NCI-H1105 (cell line): ENCODE measurements around the gene CYSRT1.
"Not testable (repeated sequence)": the region's sequence is repeated elsewhere in the genome, so short reads cannot be mapped to it uniquely, and the experiment has no call there.

ENCODE experiments used
- DNase-seq: peaks from one replicate; lab custom pipeline; 2025; lab: John Stamatoyannopoulos, UW

The CYSRT1 gene

DNA sequence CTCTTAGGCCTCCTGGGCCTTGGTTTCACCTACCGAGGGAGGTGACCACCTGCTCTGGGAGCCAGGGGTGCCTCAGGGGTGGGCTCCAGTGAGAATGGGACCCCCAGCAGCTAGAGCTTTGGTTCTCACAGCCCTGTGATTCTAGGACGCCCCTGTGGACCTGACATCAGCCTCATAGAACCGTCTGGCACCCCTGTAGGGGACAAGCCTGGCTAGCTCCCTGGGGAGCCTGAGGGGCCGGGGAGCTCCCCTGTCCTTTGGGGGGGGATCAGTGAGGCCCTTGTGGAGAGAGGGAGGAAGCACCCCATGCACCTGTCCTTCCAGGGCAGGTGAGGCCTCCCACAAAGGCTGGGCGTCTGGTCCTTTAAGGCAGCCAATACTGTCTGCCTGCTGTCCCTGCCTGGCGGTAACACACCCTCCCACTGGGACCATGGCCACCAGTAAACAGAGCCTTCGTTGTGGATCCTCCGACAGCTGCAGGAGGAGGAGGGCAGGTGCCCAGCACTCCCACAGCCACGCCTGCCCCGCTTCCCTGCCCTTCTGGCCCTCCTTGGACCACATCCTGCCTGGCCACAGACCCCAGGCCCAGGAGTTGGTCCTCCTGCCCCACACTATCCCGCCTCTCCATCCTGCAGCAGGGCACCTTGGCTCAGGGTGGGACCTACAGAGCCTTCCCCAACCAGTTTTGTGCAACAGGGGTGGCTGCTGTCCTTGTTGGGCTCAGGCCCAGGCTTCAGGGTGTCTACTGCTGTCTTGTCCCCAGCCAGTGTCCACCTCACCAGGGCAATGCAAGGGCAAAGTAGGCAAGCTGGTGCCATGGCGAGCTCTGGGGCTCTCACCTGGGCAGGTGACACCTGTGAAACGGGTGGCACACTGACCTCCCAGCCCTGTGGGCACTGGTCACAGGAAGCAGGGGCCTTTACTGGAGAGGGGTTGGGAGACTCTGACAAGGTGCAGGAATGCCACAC lies 13.1 kb downstream of the CYSRT1 start:
- no peak for DNase-seq

- DNase-seq: not testable (repeated sequence)
Measured at GRCh38 chr9:137239541-137240200, 14.7 kb downstream of the CYSRT1 start.

DNA sequence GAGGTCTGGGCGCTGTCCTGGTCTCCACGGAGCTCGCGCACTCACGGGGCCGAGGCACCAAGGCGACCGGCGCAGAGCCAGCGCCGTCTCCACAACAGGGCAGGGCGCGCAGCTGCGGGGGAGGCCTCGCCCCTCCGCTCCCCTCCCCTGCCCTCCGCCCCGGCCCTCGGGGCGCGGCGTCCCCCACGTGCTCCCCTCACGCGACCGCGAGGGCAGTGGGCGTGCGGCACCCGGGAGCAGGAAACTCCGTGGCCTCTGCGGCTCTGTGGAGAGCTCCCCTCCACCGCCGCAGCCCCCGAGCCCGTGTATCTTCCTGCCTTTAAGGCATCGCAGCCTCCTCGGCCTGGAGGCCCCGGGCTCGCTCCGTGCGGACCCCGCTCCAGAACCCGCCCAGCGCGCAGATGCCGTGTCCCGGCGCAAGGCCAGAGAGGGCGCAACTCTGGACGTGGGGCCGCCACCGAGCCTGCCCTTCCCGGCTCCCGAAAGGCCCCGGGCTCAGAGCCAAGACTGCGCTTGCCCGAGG lies 15.4 kb downstream of the CYSRT1 start:
- DNase-seq: no peak

- DNase-seq: peak; percentile 98
Measured at GRCh38 chr9:137240841-137241489, 16.0 kb downstream of the CYSRT1 start, which contains the start of gene TUBB4B. TSS of gene TUBB4B (plus strand) at chr9:137241287. CDS start at chr9:137241361, 74 bp downstream.

DNA sequence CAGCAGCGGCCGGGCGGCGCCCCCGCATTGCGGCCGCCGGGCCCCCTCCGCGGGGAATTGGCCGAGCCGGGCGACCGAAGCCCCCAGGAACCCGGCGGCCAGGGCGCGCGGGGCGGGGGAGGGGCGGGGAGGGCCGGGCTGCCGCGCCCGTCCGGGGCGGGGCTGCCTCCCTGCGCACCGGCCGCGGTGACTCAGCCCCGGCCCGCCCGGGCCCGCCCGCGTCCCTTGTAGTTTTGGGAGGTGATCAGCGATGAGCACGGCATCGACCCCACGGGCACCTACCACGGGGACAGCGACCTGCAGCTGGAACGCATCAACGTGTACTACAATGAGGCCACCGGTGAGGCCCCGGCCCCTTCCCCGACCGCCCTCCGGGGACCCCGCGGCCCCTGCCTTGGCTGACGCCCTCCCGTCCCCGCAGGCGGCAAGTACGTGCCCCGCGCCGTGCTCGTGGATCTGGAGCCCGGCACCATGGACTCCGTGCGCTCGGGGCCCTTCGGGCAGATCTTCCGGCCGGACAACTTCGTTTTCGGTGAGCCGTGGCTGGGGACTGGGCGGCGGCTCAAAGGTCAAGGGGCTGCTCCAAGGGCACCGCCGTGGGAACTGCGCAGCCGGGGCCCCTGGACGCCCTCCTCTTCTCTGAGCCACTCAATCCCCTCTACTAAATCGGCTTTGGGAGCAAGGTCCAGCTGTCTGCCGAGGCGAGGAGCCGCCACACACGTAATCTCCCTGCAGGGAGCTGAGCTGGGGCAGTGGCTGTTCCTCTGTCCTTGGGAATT lies 16.7 kb downstream of the CYSRT1 start:
- no peak for DNase-seq

DNA sequence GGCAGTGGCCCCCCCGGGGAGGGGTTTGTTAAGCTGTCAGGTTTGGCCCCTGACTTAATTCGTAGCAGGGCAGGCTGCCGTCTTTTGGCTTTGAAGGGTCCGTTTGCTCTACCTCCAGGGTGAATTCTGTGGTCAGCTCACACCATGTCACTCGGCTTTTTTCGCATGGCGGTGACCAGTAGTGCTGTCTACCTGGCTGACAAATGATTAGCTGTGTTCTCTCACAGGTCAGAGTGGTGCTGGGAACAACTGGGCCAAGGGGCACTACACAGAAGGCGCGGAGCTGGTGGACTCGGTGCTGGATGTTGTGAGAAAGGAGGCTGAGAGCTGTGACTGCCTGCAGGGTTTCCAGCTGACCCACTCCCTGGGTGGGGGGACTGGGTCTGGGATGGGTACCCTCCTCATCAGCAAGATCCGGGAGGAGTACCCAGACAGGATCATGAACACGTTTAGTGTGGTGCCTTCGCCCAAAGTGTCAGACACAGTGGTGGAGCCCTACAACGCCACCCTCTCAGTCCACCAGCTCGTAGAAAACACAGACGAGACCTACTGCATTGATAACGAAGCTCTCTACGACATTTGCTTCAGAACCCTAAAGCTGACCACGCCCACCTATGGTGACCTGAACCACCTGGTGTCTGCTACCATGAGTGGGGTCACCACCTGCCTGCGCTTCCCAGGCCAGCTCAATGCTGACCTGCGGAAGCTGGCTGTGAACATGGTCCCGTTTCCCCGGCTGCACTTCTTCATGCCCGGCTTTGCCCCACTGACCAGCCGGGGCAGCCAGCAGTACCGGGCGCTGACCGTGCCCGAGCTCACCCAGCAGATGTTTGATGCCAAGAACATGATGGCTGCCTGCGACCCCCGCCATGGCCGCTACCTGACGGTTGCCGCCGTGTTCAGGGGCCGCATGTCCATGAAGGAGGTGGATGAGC lies 17.6 kb downstream of the CYSRT1 start:
- no peak for DNase-seq

DNA sequence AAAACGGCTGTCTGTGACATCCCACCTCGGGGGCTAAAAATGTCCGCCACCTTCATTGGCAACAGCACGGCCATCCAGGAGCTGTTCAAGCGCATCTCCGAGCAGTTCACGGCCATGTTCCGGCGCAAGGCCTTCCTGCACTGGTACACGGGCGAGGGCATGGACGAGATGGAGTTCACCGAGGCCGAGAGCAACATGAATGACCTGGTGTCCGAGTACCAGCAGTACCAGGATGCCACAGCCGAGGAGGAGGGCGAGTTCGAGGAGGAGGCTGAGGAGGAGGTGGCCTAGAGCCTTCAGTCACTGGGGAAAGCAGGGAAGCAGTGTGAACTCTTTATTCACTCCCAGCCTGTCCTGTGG lies 18.3 kb downstream of the CYSRT1 start:
- DNase-seq: not testable (repeated sequence)

GRCh38 chr9:137243626-137244485 lies 18.9 kb downstream of the CYSRT1 start:
- DNase-seq: no peak

DNA sequence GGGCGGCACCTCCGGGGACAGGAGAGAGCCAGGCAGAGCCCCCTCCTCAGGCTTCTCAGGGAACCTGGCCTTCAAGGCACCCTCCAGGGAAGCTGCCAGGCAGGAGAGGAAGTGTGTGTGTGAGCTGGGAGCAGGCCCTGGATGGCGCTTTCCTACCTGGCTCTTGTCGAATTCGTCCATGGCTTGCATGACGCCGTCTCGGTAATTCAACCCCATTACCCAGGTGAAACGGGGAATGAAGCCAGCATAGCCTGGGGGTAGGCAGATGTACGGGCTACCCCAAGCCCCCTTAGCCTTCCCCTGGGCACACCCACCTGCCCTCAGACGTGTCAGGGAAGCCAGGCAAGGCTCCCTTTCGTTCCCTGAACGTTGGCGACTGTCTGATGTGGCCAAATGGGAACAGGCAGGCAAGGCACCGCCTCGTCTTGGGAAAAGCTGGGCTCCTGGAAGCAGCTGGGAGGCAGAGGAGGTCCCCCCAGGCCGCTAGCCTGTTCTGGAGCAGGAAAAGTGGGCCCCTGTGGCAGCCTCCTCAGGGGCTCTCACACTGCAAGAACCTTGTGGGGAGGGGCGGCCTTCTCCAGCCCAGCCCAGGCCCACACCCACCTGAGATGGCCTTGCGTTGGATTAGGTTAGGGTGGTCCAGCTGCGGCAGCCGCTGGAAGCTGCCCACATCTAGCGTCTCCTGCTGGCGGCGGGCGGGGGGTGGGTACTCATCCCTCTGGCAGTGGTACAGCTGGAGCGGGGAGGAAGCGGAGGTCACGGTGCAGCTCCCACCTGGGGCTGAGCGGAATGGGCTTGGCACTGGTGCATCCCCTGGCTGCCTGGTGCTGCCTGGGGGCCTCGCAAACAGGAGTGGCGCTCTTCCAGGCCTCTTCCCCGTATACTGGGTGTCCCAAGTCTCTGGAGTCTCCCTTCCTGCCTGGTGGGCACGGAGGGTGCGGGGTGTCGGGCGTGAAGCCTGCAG lies 19.8 kb downstream of the CYSRT1 start:
- no peak for DNase-seq

DNA sequence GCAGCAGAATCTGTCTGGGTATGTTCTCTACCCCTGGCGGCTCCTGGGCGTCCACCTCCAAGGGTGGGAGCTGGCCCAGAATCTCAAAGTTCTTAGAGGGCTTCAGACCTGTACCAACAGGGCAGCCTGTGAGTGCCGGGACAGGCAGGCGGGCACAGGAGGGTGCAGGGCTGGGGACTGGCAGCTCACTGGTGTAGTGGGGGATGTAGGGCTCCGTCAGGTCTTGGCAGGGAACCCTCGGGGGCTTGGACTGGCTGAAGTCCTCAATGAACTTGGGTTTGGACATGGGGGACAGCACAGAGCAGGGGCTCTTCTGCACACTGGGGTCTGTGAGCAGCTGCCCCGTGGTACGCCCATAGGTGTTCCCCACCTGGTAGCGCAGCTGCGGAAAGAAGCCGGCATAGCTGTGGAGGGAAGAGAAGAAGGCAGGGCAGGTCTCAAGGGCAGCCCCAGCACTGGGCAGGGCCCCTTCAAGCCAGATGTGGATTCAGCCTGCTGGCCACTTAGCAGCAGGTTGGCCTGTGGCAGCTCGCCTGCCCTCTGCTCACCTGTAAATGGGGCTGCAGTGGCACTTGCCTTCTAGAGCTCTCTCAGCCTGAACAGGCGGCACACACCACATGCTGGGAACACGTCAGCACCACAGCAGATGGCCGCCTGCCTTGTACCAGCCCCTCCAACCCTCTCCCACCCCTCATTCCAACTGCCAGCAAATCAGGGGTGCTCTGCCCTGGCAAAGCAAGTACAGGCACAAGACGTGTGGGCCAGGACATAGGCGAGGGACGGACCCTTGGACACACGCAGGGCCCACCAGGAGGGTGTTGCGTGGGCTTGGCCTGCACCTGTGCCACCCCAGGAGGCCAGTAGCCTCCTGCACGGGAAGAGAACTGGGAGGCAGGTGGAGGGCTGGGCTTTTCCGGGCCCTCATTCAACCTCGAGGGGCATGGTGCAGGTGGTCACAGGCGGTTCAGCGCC lies 20.8 kb downstream of the CYSRT1 start:
- DNase-seq: no peak

GRCh38 chr9:137247135-137247915 lies 22.4 kb downstream of the CYSRT1 start:
- no peak for DNase-seq

DNA sequence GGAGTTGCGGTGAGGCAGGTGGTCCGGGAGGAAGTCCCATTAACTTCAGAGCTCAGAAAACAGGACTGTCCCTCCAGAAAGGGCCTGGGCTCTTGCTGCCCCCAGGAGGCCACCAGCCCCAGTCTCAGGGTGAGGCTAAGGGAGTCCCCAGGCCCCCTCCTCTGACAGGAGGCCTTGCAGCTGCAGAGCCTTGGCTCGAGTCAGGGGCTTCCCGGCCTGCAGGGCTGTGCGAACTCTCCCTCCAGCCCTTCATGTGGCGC lies 22.9 kb downstream of the CYSRT1 start:
- DNase-seq: no peak

GRCh38 chr9:137250329-137251193 lies 25.6 kb downstream of the CYSRT1 start:
- DNase-seq: no peak

DNA sequence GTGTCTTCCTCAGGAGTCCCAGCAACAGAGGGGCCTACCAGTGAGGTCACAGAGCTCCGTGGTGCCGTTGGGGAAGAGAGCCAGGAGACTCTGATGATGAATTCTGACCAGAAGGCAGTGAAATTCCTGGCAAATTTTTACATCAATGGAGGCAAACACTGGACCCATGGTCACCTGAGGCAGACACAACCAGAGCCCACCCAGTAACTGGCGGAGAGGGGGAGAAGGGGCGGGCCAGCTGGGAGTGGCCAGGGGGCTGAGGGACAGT lies 26.2 kb downstream of the CYSRT1 start, which contains the start of gene STPG3:
TSS of gene STPG3 (plus strand) at position 93 of the 268 bp plus-strand sequence. CDS start at position 94, 1 bp downstream.
- no peak for DNase-seq

DNA sequence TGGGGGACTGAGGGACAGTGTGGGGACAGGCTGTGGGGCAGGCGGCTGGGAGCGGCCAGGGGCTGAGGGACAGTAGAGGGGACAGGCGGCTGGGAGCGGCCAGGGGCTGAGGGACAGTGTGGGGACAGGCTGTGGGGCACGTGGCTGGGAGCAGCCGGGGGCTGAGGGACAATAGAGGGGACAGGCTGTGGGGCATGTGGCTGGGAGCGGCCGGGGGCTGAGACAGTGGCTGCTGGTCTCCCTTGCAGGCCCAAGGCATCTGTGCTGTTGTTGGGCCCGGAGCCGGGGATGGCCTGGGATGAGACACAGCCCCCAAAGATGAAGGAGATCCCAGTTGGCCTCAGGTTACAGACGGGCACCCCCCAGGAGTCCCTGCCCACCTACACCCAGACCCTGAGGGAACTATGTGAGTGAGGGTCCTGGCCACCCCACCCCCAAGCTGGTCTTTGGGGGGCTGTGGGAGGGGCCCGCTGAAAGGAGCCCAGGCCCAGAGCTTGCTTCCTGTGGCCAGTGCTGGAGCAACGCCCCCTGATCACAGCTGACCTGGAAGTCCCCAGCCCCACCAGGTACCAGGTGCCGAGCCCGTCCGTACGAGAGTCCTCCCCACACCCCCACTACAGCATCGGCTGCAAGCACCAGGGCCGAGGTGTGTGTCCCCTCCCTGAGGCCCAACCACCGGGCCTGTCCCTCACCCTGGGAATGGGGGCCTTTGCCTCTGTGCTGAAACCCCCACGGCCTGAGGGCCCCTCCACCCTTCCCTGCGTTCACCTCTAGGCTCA lies 26.7 kb downstream of the CYSRT1 start:
- DNase-seq: no peak
